GM12878 (cell line): ENCODE results near the gene SPAG6. TPM values are rescaled to one million over a fixed set of nuclear protein-coding genes. Genes with fewer than 3 reads are reported as not detected.

Experiments
- BMI1 ChIP-seq: fragments of 450-650 bp; IDR thresholded peaks from 2 replicates; pipeline ENCODE4 v1.6.1; 2016; ENCODE audit warnings: mild to moderate bottlenecking, moderate library complexity, borderline replicate concordance
- CEBPB ChIP-seq, 2 experiments: fragments of 150-350 bp in 1 of 2; IDR thresholded peaks; 2 replicates each; pipeline ENCODE4 v1.6.1; 2012 to 2014; ENCODE audit warnings: low read depth in 2 of 2, low read length in 2 of 2, borderline replicate concordance in 1 of 2, inconsistent platforms in 1 of 2
- CHD4 ChIP-seq: fragments of 200-600 bp; sonication (generic); IDR thresholded peaks from 2 replicates; pipeline ENCODE4 v1.6.1; 2016; ENCODE audit warnings: mild to moderate bottlenecking
- CREB1 ChIP-seq: IDR thresholded peaks from 2 replicates; pipeline ENCODE4 v1.6.1; 2012; ENCODE audit warnings: low read depth, mild to moderate bottlenecking, inconsistent platforms
- DPF2 ChIP-seq: fragments of 450-650 bp; IDR thresholded peaks from 2 replicates; pipeline ENCODE4 v1.6.1; 2017; ENCODE audit warnings: mild to moderate bottlenecking
- HDAC6 ChIP-seq: fragments of 200-600 bp; sonication (generic); IDR thresholded peaks from one replicate; pipeline ENCODE4 v1.8.0; 2017; ENCODE audit warnings: antibody characterized with exemption; ENCODE audit not compliant: unreplicated experiment
- IKZF1 ChIP-seq: fragments of 450-650 bp; conservative IDR thresholded peaks from 2 replicates; pipeline ENCODE4 v1.6.1; 2017; ENCODE audit warnings: antibody characterized with exemption, mild to moderate bottlenecking
- LARP7 ChIP-seq: fragments of 450-650 bp; IDR thresholded peaks from 2 replicates; pipeline ENCODE4 v1.6.1; 2017; ENCODE audit warnings: mild to moderate bottlenecking
- NFYB ChIP-seq: IDR thresholded peaks from 2 replicates; pipeline ENCODE4 v1.6.1; 2011; ENCODE audit warnings: low read depth, mild to moderate bottlenecking, low read length, improper control_type of control experiment, moderate library complexity; ENCODE audit not compliant: insufficient read depth
- NR2F1 ChIP-seq: fragments of 450-650 bp; conservative IDR thresholded peaks from 2 replicates; pipeline ENCODE4 v1.6.1; 2017; ENCODE audit warnings: mild to moderate bottlenecking
- PAX8 ChIP-seq: fragments of 450-650 bp; IDR thresholded peaks from 2 replicates; pipeline ENCODE4 v1.6.1; 2017; ENCODE audit warnings: mild to moderate bottlenecking, moderate library complexity
- RAD21 ChIP-seq: IDR thresholded peaks from 2 replicates; pipeline ENCODE4 v1.6.1; 2011; ENCODE audit warnings: mild to moderate bottlenecking, low read depth, low read length, moderate library complexity; ENCODE audit not compliant: insufficient read depth
- RBBP5 ChIP-seq: fragments of 200-600 bp; sonication (generic); conservative IDR thresholded peaks from 2 replicates; pipeline ENCODE4 v1.6.1; 2016
- RFX5 ChIP-seq: IDR thresholded peaks from 2 replicates; pipeline ENCODE4 v1.6.1; 2011; ENCODE audit warnings: low read depth, low read length, improper control_type of control experiment
- SIN3A ChIP-seq: IDR thresholded peaks from 2 replicates; pipeline ENCODE4 v1.6.1; 2012; ENCODE audit warnings: low read depth, low read length, improper control_type of control experiment
- SP1 ChIP-seq: IDR thresholded peaks from one replicate; pipeline ENCODE4 v1.6.1; 2011; ENCODE audit warnings: low read depth, low read length
- SREBF1 ChIP-seq: IDR thresholded peaks from 2 replicates; pipeline ENCODE4 v1.6.1; 2012; ENCODE audit warnings: mild to moderate bottlenecking, low read length
- SRF ChIP-seq, 2 experiments: IDR thresholded peaks; 2 replicates each; pipeline ENCODE4 v1.6.1; 2011; ENCODE audit warnings: low read depth in 2 of 2, low read length in 2 of 2, mild to moderate bottlenecking in 1 of 2, moderate library complexity in 1 of 2
- YY1 ChIP-seq: IDR thresholded peaks from 2 replicates; pipeline ENCODE4 v1.6.1; 2011; ENCODE audit warnings: low read depth, mild to moderate bottlenecking, low read length
- ZNF207 ChIP-seq: fragments of 450-650 bp; IDR thresholded peaks from 2 replicates; pipeline ENCODE4 v1.6.1; 2014; ENCODE audit warnings: antibody characterized with exemption, mild to moderate bottlenecking, borderline replicate concordance
- polyA plus RNA-seq, 11 experiments: library from polyadenylated mRNA; depleted of rRNA in 4 of 11; unstranded in 6 of 11; stranded (reverse) in 5 of 11; fragments of >200 nt; fragmentation: Nextera tagmentation in 4 of 11; fragmentation: Illumina TruSeq in 1 of 11; extraction: Ambion mirVana in 4 of 11; extraction: Trizol in 1 of 11; gene quantifications; 1 replicate in 1 of 11; 2 replicates in 10 of 11; pipeline versions ENCODE4 v1.2.1 to v1.2.3, GENCODE V29; 2011 to 2016; ENCODE audit warnings: inconsistent platforms in 2 of 11, missing spikeins in 2 of 11, low read depth in 1 of 11
- total RNA-seq, 4 experiments: library from RNA; depleted of rRNA in 3 of 4; stranded (reverse); fragments of >200 nt in 3 of 4; fragmentation: Illumina TruSeq in 1 of 4; extraction: Trizol in 1 of 4; gene quantifications; 2 replicates each; pipeline versions ENCODE4 v1.2.1 to v1.2.3, GENCODE V29; 2013 to 2021
- TF ChIP-seq, protein P1 (sequence below): fragments of 450-650 bp; IDR thresholded peaks from 2 replicates; pipeline ENCODE4 v1.6.1; 2018; ENCODE audit warnings: borderline replicate concordance, mild to moderate bottlenecking; ENCODE audit not compliant: partially characterized antibody
- TF ChIP-seq, protein P2 (sequence below): fragments of 450-650 bp; IDR thresholded peaks from 2 replicates; pipeline ENCODE4 v1.6.1; 2016; ENCODE audit warnings: mild to moderate bottlenecking
- TF ChIP-seq, protein P3 (sequence below): IDR thresholded peaks from 2 replicates; pipeline ENCODE4 v1.6.1; 2011; ENCODE audit warnings: low read depth, low read length, improper control_type of control experiment, borderline replicate concordance
- TF ChIP-seq, protein P4 (sequence below): IDR thresholded peaks from 2 replicates; pipeline ENCODE4 v1.6.1; 2011; ENCODE audit warnings: borderline replicate concordance, low read depth, mild to moderate bottlenecking, moderate library complexity, low read length; ENCODE audit not compliant: insufficient read depth, poor library complexity, severe bottlenecking

The SPAG6 gene
- total and polyA plus RNA-seq, 10 of the 15 experiments (the other 5 are each of a cell fraction or from before 2014, with no cell fraction given), result 0.13 to 0.99 (median 0.40) TPM; not detected in 1

DNA sequence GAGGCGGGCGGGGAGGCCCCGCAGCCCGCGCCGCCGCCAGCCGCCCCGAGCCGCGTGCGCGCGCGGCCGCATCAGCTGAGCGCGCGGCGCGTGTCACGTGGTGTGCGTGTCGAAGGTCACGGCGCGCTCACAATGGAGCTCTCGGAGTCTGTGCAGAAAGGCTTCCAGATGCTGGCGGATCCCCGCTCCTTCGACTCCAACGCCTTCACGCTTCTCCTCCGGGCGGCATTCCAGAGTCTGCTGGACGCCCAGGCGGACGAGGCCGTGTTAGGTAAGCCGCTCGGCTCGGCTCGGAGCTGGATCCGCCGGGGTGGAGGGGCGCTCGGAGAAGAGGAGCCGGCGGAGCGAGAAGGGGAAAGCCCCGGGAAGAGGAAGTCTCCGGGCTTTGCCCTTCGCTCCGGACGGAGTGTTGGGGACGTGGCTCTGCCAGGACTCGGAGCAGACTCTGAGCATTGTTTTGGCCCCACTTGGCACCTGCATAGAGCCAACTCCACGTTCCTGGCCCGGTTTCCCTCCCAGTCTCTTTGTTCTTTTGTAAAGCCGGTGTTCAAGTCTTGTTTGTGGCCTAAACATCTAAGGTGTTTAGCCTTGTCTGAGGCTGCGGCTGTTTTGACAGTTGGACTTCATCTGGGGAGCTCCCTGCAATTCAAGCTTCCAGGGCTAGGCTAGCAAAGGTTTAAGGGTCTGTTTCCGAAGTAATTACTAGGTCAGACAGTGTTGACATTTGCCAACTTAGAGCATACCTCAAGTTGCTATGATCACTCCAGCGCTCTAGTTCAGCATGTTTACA is 28.8 kb upstream of the SPAG6 start, which contains the start of gene COMMD3 (continued):
- TF ChIP-seq CEBPB (IDR thresholded peaks at IDR 0.05; ENCODE audit: borderline replicate concordance in 1 of 2, low read depth in 2 of 2, low read length in 2 of 2) (no peak), PAX8 (no peak), YY1 (peak; percentile 85), RAD21 (no peak), RFX5 (0 out of 2 replicates have a peak, but pooled peaks have one; percentile 0), BMI1 (no peak), SP1 (no peak), NR2F1 (peak; percentile 99), DPF2 (no peak; the same call in 1 of the 2 replicates), HDAC6 (no peak), SRF (IDR thresholded peaks at IDR 0.05; ENCODE audit: low read depth in 2 of 2, low read length in 2 of 2) (no peak), IKZF1 (peak; percentile 97), CHD4 (no peak), CREB1 (peak; percentile 52; the same call in 1 of the 2 replicates), NFYB (no peak), SREBF1 (peak; percentile 69; the same call in 1 of the 2 replicates), ZNF207 (peak; percentile 43; the same call in 1 of the 2 replicates), RBBP5 (no peak), SIN3A (peak; percentile 74), LARP7 (peak; percentile 75)
- TF ChIP-seq, protein P1, sequence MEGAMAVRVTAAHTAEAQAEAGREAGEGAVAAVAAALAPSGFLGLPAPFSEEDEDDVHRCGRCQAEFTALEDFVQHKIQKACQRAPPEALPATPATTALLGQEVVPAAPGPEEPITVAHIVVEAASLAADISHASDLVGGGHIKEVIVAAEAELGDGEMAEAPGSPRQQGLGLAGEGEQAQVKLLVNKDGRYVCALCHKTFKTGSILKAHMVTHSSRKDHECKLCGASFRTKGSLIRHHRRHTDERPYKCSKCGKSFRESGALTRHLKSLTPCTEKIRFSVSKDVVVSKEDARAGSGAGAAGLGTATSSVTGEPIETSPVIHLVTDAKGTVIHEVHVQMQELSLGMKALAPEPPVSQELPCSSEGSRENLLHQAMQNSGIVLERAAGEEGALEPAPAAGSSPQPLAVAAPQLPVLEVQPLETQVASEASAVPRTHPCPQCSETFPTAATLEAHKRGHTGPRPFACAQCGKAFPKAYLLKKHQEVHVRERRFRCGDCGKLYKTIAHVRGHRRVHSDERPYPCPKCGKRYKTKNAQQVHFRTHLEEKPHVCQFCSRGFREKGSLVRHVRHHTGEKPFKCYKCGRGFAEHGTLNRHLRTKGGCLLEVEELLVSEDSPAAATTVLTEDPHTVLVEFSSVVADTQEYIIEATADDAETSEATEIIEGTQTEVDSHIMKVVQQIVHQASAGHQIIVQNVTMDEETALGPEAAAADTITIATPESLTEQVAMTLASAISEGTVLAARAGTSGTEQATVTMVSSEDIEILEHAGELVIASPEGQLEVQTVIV, result no peak
- TF ChIP-seq, protein P2, sequence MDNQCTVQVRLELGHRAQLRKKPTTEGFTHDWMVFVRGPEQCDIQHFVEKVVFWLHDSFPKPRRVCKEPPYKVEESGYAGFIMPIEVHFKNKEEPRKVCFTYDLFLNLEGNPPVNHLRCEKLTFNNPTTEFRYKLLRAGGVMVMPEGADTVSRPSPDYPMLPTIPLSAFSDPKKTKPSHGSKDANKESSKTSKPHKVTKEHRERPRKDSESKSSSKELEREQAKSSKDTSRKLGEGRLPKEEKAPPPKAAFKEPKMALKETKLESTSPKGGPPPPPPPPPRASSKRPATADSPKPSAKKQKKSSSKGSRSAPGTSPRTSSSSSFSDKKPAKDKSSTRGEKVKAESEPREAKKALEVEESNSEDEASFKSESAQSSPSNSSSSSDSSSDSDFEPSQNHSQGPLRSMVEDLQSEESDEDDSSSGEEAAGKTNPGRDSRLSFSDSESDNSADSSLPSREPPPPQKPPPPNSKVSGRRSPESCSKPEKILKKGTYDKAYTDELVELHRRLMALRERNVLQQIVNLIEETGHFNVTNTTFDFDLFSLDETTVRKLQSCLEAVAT, result 0 out of 2 replicates have a peak, but pooled peaks have one; percentile 15
- TF ChIP-seq, protein P3, sequence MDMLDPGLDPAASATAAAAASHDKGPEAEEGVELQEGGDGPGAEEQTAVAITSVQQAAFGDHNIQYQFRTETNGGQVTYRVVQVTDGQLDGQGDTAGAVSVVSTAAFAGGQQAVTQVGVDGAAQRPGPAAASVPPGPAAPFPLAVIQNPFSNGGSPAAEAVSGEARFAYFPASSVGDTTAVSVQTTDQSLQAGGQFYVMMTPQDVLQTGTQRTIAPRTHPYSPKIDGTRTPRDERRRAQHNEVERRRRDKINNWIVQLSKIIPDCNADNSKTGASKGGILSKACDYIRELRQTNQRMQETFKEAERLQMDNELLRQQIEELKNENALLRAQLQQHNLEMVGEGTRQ, result peak; percentile 86
- TF ChIP-seq, protein P4, sequence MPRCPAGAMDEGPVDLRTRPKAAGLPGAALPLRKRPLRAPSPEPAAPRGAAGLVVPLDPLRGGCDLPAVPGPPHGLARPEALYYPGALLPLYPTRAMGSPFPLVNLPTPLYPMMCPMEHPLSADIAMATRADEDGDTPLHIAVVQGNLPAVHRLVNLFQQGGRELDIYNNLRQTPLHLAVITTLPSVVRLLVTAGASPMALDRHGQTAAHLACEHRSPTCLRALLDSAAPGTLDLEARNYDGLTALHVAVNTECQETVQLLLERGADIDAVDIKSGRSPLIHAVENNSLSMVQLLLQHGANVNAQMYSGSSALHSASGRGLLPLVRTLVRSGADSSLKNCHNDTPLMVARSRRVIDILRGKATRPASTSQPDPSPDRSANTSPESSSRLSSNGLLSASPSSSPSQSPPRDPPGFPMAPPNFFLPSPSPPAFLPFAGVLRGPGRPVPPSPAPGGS, result no peak
